Kidney epithelial cell (primary cell): ENCODE data around the gene KMT5B. TPM values are rescaled to one million over a fixed set of nuclear protein-coding genes. Genes with fewer than 3 reads are reported as not detected.
A peak's percentile ranks its signal among the peaks of the same experiment; 100 is the strongest.

Source experiments
- DNase-seq: peaks from one replicate; pipeline ENCODE4 v3.0.0-alpha.2; 2010; ENCODE audit warnings: low read depth
- H3K27me3 ChIP-seq: 2 replicates; pipeline ENCODE4 v1.6.0; 2011; ENCODE audit warnings: low read length; ENCODE audit not compliant: control insufficient read depth, insufficient read depth
- H3K36me3 ChIP-seq: 2 replicates; pipeline ENCODE4 v1.5.1; 2011; ENCODE audit warnings: low read length; ENCODE audit not compliant: control insufficient read depth, insufficient read depth
- H3K4me3 ChIP-seq: 2 replicates; pipeline ENCODE4 v1.5.1; 2011; ENCODE audit warnings: low read depth, mild to moderate bottlenecking, control low read depth, low read length
- CTCF ChIP-seq: IDR thresholded peaks from 2 replicates; pipeline ENCODE4 v1.5.1; 2011; ENCODE audit warnings: mild to moderate bottlenecking, moderate library complexity, low read length, control low read depth, inconsistent platforms; ENCODE audit not compliant: insufficient read depth, poor library complexity, severe bottlenecking
- total RNA-seq: library from RNA; depleted of rRNA; stranded (reverse); fragments of >200 nt; gene quantifications from 2 replicates; pipeline ENCODE4 v1.2.3, GENCODE V29; 2015

Gene KMT5B
- total RNA-seq, 1 donor from 2014 or later = 25.7 TPM

- H3K4me3 ChIP-seq = no peak overlapping the region
- no peak for TF ChIP-seq CTCF
- DNase-seq = no peak
- H3K27me3 ChIP-seq = no peaks in the 10 kb centered on the region
- no peaks in the 10 kb centered on the region for H3K36me3 ChIP-seq
Measured at GRCh38 chr11:68199295-68199987, 13.7 kb downstream of the KMT5B start.

DNA sequence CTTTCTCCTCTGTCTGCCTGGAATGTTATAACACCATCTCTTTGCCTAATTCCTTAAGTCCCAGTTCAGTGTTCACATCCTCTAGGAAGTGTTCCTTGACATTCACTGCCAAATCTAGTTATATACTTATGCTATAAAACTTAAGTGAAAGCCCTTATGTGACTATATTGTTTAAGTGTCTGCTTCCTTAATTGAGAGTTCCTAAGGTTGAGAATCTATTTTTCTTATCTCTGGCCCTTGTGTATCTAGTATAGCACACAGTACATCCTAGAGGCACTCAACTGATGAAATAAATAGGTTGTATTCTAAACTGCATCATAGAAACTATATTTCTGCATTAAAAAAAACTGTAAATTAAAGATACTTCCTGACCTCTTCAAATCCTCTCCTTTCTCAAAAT lies 16.9 kb downstream of the KMT5B start:
- Histone ChIP-seq H3K36me3 (no peaks in the 10 kb centered on the region), H3K4me3 (no peak overlapping the region), H3K27me3 (no peaks in the 10 kb centered on the region)
- no peak for DNase-seq
- no peak for TF ChIP-seq CTCF

DNA sequence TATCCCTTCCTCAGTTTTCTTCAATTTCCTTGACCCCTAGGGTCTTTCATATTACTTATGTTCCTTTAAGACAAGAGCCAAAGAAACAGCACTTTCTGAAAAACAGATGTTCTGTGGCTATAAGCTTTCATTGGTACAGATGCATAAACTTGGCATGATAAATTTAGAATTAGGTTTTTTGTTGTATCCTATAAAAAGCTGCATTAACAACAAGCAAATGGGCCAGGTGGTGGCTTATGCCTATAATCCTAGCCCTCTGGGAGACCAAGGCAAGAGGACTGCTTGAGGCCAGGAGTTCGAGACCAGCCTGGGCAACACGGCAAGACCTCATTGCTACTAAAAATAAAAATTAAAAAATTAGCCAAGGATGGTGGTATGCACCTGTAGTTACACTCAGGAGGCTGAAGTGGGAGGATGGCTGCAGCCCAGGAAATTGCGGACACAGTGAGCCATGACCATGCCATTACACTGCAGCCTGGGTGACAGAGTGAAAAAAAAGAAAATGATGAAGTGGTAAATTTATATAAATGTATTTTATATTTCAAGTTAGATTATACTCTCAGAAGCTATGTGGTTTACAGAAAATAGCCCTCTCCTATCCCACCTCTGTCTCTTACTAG lies 18.3 kb downstream of the KMT5B start:
- Histone ChIP-seq H3K4me3 (no peak overlapping the region), H3K27me3 (no peaks in the 10 kb centered on the region), H3K36me3 (no peaks in the 10 kb centered on the region)
- no peak for TF ChIP-seq CTCF
- no peak for DNase-seq

DNA sequence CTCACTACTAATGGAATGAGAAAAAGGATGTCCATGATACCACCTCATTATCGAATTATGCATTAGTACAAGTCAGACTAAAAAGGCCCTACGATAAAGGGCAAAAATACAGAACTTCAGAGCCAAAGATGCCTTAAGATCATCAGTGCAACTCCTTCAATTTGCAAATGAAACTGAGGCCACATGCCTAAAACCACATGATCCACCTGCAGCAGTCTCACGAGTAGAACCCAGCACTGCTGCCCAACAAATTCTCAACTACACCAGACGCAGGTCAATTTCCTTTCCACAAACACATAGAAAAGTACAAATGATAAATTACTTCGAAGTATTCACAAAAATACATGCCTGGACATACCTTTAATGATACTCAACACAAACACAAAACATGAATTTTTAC lies 20.1 kb downstream of the KMT5B start:
- Histone ChIP-seq H3K4me3 (no peak overlapping the region), H3K36me3 (no peaks in the 10 kb centered on the region), H3K27me3 (no peaks in the 10 kb centered on the region)
- no peak for TF ChIP-seq CTCF
- DNase-seq = no peak

GRCh38 chr11:68191661-68192579 lies 21.2 kb downstream of the KMT5B start:
- Histone ChIP-seq H3K36me3 (no peaks in the 10 kb centered on the region), H3K27me3 (no peaks in the 10 kb centered on the region), H3K4me3 (no peak overlapping the region)
- no peak for TF ChIP-seq CTCF
- peak; percentile 52 for DNase-seq
